Keratinocyte (primary cell): Measurements from ENCODE around the gene MAPKAPK3. TPM values are rescaled to one million over a fixed set of nuclear protein-coding genes. Genes with fewer than 3 reads are reported as not detected.

ENCODE experiments used
- DNase-seq: peaks from one replicate; pipeline ENCODE4 v3.0.0-alpha.2; 2011; ENCODE audit warnings: low read depth, missing footprints, low spot score
- FAIRE-seq: peaks from 2 replicates; lab custom pipeline; 2011; peaks lifted over from hg19 to GRCh38; lab: Jason Lieb, UNC
- H2AFZ ChIP-seq: 2 replicates; pipeline ENCODE4 v1.6.0; 2012; ENCODE audit warnings: low read length, control low read depth, inconsistent platforms; ENCODE audit not compliant: control insufficient read depth
- H3K27ac ChIP-seq: 2 replicates; pipeline ENCODE4 v1.5.1; 2011; ENCODE audit warnings: low read length; ENCODE audit not compliant: control insufficient read depth, insufficient read depth
- H3K27me3 ChIP-seq: 3 replicates; pipeline ENCODE4 v1.6.0; 2011; ENCODE audit warnings: low read length; ENCODE audit not compliant: control insufficient read depth, insufficient read depth; ENCODE audit errors: extremely low read depth
- H3K36me3 ChIP-seq, 2 experiments: 2 replicates in 1 of 2; 3 replicates in 1 of 2; pipeline ENCODE4 v1.5.1; 2011; ENCODE audit warnings: low read length in 2 of 2, mild to moderate bottlenecking in 1 of 2; ENCODE audit not compliant: control insufficient read depth in 2 of 2, insufficient read depth in 2 of 2; ENCODE audit errors: extremely low read depth in 1 of 2
- H3K4me1 ChIP-seq: 3 replicates; pipeline ENCODE4 v1.5.1; 2011; ENCODE audit warnings: low read length; ENCODE audit not compliant: control insufficient read depth, insufficient read depth; ENCODE audit errors: extremely low read depth
- H3K4me2 ChIP-seq: 3 replicates; pipeline ENCODE4 v1.6.0; 2011; ENCODE audit warnings: low read depth, low read length; ENCODE audit not compliant: control insufficient read depth, insufficient read depth; ENCODE audit errors: extremely low read depth
- H3K4me3 ChIP-seq, 3 experiments: fragments of 200-600 bp in 1 of 3; sonication (generic) in 1 of 3; 2 replicates in 2 of 3; 3 replicates in 1 of 3; pipeline ENCODE4 v1.5.1; 2011 to 2016; ENCODE audit warnings: low read length in 3 of 3, mild to moderate bottlenecking in 3 of 3, control low read depth in 2 of 3, inconsistent platforms in 1 of 3, low read depth in 1 of 3, mixed read lengths in 1 of 3, mixed run types in 1 of 3, moderate library complexity in 1 of 3; ENCODE audit not compliant: control insufficient read depth in 2 of 3, insufficient read depth in 2 of 3; ENCODE audit errors: extremely low read depth in 1 of 3
- H3K79me2 ChIP-seq: 2 replicates; pipeline ENCODE4 v1.6.0; 2012; ENCODE audit warnings: low read length; ENCODE audit not compliant: control insufficient read depth, insufficient read depth
- H3K9ac ChIP-seq: 3 replicates; pipeline ENCODE4 v1.6.0; 2011; ENCODE audit warnings: low read length; ENCODE audit not compliant: control insufficient read depth, insufficient read depth; ENCODE audit errors: extremely low read depth
- H3K9me1 ChIP-seq: 3 replicates; pipeline ENCODE4 v1.6.0; 2011; ENCODE audit warnings: low read length; ENCODE audit not compliant: control insufficient read depth, insufficient read depth; ENCODE audit errors: extremely low read depth
- H3K9me3 ChIP-seq: 2 replicates; pipeline ENCODE4 v1.5.1; 2012; ENCODE audit warnings: low read depth, low read length; ENCODE audit not compliant: control insufficient read depth
- H4K20me1 ChIP-seq: 3 replicates; pipeline ENCODE4 v1.6.0; 2011; ENCODE audit warnings: low read length; ENCODE audit not compliant: control insufficient read depth, insufficient read depth; ENCODE audit errors: extremely low read depth
- EZH2 ChIP-seq: IDR thresholded peaks from one replicate; pipeline ENCODE4 v1.6.1; 2012; ENCODE audit warnings: inconsistent platforms, mild to moderate bottlenecking, low read length, moderate library complexity
- dilution Hi-C: fragments of 300-500 bp; cut with MboI; formaldehyde crosslinking; loops from one replicate; pipeline ENCODE4 v1.7.0; 2020; ENCODE audit warnings: low sequenced_read_pairs; ENCODE audit not compliant: extremely low pct_ligation_motif_present
- polyA plus RNA-seq, 5 experiments: library from polyadenylated mRNA; depleted of rRNA in 3 of 5; stranded (reverse) in 3 of 5; stranded (forward) in 1 of 5; unstranded in 1 of 5; fragments of >200 nt; gene quantifications; 1 replicate in 1 of 5; 2 replicates in 3 of 5; 3 replicates in 1 of 5; pipeline versions ENCODE4 v1.2.1 to v1.2.3, GENCODE V29; 2011 to 2012; ENCODE audit warnings: missing spikeins in 2 of 5, low read depth in 1 of 5, low replicate concordance in 1 of 5
- TF ChIP-seq, protein P1 (sequence below), 3 experiments: IDR thresholded peaks in 1 of 3; conservative IDR thresholded peaks in 1 of 3; optimal IDR thresholded peaks in 1 of 3; 2 replicates in 2 of 3; 3 replicates in 1 of 3; pipeline versions ENCODE3 to v1.5.1; 2011; ENCODE audit warnings: low read length in 3 of 3, mild to moderate bottlenecking in 3 of 3, moderate library complexity in 2 of 3, control low read depth in 1 of 3, inconsistent platforms in 1 of 3; ENCODE audit not compliant: insufficient read depth in 2 of 3; ENCODE audit errors: extremely low read depth in 1 of 3

The MAPKAPK3 gene
- polyA plus RNA-seq, 1 donor (not counting 4 experiments of a cell fraction or from before 2014, with no cell fraction given): 134 TPM

DNA sequence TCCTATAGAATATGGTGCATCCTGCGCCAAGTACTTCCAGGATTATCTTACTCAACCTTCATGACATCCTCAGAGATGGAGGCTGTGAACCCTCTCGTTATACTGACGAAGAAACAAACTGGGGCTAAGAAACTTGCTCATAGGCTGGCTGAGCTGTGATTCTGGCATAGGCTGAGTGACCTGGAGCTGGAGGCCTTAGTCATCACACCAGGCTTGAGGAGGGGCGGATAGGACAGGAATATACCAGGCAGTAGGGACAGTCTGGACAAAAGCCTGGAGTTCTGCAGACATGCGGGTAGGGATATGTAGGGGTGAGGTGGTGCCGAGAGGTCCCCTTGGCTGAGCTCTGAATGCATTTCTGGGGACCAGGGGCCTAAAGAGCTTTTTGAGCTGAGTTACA is 29.6 kb upstream of the MAPKAPK3 start:
- no peak for DNase-seq
- Histone ChIP-seq H3K79me2 (no peaks in the 10 kb centered on the region), H3K27ac (no peak overlapping the region), H3K36me3 (peaks cover 0 to 4% of the 10 kb centered on the region in 2 experiments), H3K9ac (no peak overlapping the region), H3K4me3 (no peak overlapping the region), H3K27me3 (no peaks in the 10 kb centered on the region), H3K9me1 (no peaks in the 10 kb centered on the region), H3K9me3 (no peaks in the 10 kb centered on the region), H3K4me1 (peaks cover 25% of the 10 kb centered on the region), H4K20me1 (no peaks in the 10 kb centered on the region), H2AFZ (no peak overlapping the region), H3K4me2 (no peak overlapping the region)
- dilution Hi-C loops: no loop called here
- FAIRE-seq: no peak
- TF ChIP-seq, protein P1, sequence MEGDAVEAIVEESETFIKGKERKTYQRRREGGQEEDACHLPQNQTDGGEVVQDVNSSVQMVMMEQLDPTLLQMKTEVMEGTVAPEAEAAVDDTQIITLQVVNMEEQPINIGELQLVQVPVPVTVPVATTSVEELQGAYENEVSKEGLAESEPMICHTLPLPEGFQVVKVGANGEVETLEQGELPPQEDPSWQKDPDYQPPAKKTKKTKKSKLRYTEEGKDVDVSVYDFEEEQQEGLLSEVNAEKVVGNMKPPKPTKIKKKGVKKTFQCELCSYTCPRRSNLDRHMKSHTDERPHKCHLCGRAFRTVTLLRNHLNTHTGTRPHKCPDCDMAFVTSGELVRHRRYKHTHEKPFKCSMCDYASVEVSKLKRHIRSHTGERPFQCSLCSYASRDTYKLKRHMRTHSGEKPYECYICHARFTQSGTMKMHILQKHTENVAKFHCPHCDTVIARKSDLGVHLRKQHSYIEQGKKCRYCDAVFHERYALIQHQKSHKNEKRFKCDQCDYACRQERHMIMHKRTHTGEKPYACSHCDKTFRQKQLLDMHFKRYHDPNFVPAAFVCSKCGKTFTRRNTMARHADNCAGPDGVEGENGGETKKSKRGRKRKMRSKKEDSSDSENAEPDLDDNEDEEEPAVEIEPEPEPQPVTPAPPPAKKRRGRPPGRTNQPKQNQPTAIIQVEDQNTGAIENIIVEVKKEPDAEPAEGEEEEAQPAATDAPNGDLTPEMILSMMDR (optimal IDR thresholded peaks at IDR 0.05 in 1 of 3, IDR thresholded peaks at IDR 0.05 in 1 of 3, conservative IDR thresholded peaks at IDR 0.05 in 1 of 3; ENCODE audit: extremely low read depth in 1 of 3, insufficient read depth in 2 of 3, low read length in 3 of 3): no peak
- TF ChIP-seq EZH2: no peak

DNA sequence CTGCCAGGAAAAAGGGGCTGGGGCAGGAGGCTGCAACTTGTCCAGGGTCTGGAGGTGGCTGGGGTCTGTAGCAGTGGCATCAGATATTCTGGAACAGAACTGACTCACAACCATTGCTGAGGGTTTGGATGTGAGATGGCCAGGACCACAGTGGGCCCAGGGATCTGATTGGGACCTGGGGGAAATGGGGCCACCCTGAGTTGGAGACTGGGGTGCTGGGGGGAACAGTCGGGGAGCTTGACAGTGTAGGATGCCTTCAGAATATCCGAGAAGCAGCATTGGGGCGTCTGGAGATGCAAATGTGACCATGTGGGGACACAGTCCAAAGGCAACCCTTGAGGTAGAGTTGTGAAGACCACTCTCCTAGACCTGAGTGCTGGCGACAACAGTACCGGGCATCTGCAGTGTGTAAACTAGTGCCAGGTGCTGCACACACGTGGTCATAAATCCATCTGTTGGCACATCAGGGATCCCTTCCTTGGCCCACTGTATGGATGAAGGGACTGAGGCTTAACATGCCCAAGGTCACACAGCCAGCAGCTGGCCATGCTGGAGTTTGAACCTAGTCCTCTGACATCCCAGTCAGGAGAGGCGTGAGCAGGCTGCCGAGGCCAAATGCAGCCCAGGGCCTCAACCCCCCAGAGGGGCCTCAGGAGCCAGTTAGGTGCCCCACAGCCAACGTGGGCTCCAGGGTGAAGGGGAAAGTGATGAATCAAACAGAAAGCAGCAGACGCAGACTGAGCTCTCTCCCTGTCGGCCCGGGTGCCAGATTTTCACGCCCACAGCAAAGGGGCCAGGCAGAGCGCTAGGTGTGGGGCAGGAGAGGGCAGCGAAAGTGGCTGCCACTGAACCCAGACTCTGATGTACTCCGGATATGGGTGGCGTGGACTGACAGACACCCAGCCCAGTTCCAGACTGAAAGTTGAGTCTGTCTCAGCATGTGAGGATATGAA is 28.9 kb upstream of the MAPKAPK3 start:
- Histone ChIP-seq H2AFZ (no peak overlapping the region), H3K36me3 (peaks cover 0 to 4% of the 10 kb centered on the region in 2 experiments), H3K27ac (no peak overlapping the region), H3K4me1 (peaks cover 30% of the 10 kb centered on the region), H3K4me2 (no peak overlapping the region), H3K9me3 (no peaks in the 10 kb centered on the region), H3K9ac (no peak overlapping the region), H3K79me2 (no peaks in the 10 kb centered on the region), H3K4me3 (no peak overlapping the region), H3K27me3 (no peaks in the 10 kb centered on the region), H3K9me1 (no peaks in the 10 kb centered on the region), H4K20me1 (no peaks in the 10 kb centered on the region)
- TF ChIP-seq EZH2: no peak
- TF ChIP-seq, protein P1 (optimal IDR thresholded peaks at IDR 0.05 in 1 of 3, IDR thresholded peaks at IDR 0.05 in 1 of 3, conservative IDR thresholded peaks at IDR 0.05 in 1 of 3; ENCODE audit: extremely low read depth in 1 of 3, insufficient read depth in 2 of 3, low read length in 3 of 3): no peak
- FAIRE-seq: no peak
- DNase-seq: no peak
- dilution Hi-C loops: no loop called here
